ENCODE data around the gene CACNA1C.

- TF ChIP-seq GATA2 (IDR thresholded peaks at IDR 0.05; ENCODE audit: low read depth, low read length) (no peak), GATA3 (IDR thresholded peaks at IDR 0.05; ENCODE audit: low read depth, low read length) (no peak)
Observed at GRCh38 chr12:2256915-2257314, 204.1 kb downstream of the CACNA1C start.
